Activated CD4-positive, alpha-beta T cell treated with anti-CD3 and anti-CD28 coated beads, Interleukin-2, amount 50 U/mL, for 4 hours (primary cell): ENCODE results near the gene RBPJ.
"Not testable (repeated sequence)": the region's sequence is repeated elsewhere in the genome, so short reads cannot be mapped to it uniquely, and the experiment has no call there.

Source experiments
- DNase-seq, 2 experiments: peaks; one replicate each; pipeline ENCODE4 v3.0.0-alpha.2; 2020

Gene RBPJ

GRCh38 chr4:26377328-26378311, 56.8 kb downstream of the RBPJ start:
- no peak for DNase-seq

DNA sequence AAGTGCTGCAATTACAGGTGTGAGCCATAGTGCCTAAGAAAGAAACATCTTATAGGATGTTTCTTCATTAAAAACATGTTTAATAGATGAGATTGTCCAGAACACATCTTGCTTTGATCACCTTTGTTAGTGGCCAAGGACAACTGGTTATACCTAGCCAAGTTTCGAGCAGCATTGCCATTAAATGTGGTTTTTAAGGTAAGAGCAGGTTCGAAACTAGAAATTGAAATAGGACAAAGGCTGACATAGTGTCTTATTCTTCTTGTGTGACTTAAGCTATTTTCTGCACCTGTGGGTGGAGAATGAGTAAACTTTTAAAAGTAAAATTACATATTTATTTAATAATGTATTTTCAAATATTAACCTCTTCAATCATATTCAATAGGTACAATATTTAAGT, 59.0 kb downstream of the RBPJ start:
- no peak for DNase-seq

DNA sequence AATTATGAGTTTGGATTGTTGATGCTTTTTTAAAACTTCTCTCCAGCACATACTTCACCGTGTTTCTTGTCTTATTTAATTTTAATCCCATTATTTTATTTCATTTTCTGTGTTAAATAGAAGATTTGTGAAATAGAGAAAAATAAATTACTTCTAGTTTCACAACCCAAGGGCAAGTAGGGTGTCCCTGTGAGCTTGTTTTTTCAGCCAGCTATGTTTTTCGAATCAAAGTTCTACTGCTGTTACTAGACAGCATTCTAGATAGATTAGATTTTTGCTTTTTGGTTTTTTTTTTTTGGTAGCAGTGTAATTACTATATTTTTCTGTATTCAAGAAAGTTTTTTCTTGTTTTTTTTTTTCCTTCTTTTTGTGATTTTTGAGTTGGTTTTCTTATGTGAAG, 59.9 kb downstream of the RBPJ start:
- no peak for DNase-seq

GRCh38 chr4:26384380-26385057, 63.7 kb downstream of the RBPJ start:
- no peak for DNase-seq

GRCh38 chr4:26385690-26386089, 64.9 kb downstream of the RBPJ start:
- DNase-seq = no peak

DNA sequence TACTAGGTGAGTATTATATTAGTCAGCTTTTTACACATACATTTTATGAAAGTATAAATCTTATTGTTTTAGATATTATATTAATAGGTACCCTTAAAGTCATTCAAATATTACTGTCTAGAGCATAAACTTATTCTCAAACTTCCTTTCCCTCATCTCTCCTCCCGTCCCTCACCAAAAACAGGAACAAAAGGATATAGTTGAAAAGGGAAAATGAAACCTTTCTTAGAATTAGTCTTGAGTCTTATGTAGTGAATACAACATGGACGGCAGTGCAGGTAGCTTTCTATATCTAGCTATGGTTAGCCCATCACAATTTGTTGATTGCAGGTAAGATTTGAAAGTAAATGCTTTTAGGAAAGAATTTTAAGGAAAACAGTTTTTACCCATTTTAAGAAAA, 65.6 kb downstream of the RBPJ start:
- no peak for DNase-seq

DNA sequence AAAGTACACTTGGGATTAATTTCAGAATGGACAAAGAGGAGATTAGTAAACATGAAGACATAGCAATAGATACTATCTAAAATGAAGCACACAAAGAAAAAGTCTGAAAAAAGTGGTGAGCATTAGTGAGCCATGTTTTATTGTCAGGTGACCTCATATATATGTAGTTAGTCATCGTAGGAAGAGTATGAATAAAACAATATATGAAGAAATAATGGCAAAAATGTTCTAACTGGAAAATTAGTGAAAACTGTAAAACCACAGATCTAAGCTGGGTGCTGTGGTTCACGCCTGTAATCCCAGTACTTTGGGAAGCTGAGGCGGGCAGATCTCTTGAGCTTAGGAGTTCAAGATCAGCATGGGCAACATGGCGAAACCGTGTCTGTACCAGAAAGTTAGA, 67.9 kb downstream of the RBPJ start:
- no peak for DNase-seq

DNA sequence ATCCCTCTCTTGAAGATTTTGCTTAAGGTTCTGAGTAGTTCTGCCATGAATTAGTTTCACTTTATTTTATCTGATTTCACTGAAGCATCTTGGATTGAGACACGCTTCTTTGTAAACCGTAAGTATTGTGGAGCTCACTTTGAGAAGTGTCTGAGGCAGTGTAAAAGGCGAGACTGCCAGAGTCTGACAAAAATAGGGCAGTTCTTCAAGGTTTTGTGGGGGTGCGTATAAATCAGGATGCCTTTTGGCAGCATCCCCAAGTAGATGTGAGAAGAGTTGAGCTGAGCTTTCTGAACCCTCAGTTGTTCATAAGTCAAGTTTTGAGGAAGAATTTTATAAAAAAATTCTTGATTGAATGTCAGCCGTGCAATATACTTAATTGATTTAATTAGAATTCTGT, 76.3 kb downstream of the RBPJ start:
- no peak for DNase-seq

DNA sequence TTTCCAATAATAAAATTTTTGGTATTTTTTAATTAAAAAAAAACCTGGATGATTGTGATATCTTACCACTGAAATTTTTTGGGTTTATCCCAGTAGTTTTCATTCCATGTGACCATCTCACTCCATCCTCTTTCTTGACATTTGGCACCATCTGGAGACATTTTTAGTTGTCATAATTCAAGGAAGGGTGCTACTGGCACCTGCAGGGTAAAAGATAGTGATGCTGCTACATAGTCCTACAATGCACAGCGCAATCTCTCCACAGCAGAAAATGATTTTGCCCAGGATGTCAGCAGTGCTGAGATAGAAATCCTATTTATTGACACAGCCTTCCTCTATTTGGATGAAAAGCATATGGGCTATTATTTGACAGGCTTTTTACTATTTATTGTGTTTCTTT, 79.3 kb downstream of the RBPJ start:
- DNase-seq = no peak

GRCh38 chr4:26402017-26402416, 81.2 kb downstream of the RBPJ start:
- not testable (repeated sequence) for DNase-seq

- DNase-seq = no peak
These were observed 81.6 kb downstream of the RBPJ start for GRCh38 chr4:26402458-26402857.

GRCh38 chr4:26404743-26405206, 84.0 kb downstream of the RBPJ start:
- DNase-seq = no peak

DNA sequence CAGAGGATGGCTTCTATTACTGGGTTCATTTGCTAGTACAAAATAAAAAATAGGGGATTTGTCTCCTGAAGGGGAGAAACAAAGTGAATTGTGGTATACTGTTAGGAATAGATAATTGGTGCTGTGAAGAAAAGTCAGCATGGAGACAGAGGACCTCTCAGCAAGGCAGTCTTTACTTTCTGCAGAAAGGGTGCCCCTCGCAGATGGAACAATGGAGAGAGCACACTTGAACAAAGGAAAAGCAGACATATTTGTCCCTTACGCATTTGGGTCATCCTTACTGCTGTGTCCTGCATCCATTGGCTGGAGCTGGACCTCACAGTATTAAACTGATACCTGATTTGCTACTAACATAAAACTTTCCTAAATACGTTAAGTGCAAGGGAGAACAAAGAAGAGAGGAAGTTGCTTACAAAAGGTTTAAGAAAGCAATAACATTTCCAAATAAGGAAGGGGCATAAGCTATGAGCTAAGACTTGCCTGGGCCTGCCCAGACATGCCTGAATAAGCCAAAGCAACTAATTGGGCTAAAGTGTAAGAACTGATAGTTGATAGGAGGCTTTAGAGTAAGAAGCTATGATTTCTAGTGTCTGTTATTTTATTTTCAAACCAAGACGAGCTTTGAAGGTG, 85.6 kb downstream of the RBPJ start:
- DNase-seq = no peak

- DNase-seq = no peak
These were observed 86.7 kb downstream of the RBPJ start for GRCh38 chr4:26407476-26407875.

DNA sequence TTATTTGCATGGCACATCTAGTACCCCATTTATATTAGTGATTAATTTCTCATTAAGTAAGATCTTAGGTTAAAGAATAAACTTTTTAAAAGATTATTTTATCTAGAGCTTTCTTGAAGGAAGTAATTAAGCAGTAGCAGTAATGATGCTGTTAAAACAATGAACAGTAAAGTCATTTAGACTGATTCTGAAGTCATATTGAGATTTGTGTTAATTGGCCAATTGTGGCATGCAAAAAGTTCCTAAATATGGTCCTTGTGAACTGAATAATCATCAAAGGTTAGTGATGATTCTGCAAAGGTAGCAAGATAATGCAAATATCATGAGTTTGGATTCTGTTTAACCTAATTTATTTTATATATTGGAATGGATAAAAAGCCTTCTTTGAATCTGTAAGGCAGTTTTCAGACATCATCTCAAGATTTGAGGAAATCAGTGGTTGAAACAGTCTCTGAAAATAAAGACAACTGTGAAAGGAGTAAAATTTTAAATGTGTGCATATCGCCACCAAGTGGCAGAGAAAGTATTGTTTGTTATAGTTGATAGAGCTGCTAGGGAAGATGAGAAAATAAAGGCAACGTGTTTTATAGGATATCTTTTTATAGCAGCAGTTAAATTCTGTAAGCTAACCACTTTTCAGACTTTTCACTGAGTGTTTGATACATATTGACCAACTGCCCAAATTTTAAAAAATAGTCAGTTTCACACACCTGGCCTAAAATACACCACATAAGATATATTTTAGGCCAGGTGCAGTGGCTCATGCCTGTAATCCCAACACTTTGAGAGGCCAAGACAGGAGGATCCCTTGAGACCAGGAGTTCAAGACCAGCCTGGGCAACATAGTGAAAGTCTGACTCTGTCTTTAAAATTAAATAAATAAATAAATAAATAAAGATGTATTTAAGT, 89.8 kb downstream of the RBPJ start:
- no peak for DNase-seq

DNA sequence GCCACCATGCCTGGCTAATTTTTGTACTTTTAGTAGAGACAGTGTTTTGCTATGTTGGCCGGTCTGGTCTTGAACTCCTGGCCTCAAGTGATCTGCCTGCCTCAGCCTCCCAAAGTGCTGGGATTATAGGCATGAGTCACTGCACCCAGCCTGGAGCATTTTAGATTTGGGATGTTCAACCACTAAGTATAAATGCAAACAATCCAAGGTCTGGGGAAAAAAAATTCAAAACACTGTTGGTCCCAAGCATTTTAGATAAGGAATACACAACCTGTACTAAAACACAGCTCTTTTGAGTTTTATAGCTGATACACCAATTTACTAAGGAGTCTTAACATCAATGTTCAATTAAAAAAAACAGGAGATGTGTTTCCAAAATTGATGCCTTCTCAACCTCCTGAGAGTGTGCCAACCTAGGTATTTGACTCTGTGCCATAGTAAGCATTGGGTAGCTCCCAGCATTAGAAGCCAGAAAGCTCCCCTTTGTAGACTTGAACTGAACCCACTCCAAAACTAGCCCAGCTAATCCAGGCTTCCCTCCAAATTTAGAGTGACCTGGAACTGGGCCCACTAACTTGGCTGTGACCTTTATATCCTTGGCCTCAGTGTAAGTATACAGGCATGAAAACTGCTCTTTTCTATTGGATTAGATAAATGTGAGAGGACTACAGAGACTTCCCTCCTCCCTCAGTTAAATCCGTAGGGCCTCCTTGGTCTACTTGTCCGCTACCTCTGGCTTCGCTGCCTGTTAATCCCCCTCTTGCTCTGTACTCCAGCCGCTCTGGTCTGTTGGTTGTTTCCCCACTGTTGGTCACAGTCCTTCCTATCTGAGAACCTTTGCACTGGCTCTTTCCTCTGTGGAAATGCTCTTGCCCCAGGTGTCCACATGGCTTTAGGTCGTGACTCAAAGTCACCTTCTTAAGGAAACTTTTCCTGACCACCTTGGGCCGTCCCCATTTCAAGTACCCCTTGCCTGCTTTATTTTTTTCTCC, 91.9 kb downstream of the RBPJ start:
- DNase-seq = no peak

DNA sequence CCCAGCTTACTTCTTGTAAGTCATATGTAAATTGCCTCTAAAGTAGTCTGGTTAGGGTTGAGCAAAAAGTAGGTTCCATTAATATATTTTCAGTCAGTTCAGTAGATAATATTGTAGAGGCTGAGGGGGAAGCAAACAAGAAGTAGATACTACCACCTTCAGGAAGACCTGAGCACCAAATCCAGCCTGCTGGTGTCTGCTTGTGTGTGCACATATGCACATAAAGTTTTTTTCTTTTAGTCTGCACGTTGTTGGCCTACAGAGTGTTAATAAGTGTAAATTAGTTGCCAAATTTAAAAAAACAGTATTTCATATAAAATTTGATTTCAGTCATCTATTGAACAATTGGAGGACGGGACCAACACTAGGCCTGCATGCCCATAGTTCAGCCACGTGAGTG, 92.8 kb downstream of the RBPJ start:
- DNase-seq = no peak

DNA sequence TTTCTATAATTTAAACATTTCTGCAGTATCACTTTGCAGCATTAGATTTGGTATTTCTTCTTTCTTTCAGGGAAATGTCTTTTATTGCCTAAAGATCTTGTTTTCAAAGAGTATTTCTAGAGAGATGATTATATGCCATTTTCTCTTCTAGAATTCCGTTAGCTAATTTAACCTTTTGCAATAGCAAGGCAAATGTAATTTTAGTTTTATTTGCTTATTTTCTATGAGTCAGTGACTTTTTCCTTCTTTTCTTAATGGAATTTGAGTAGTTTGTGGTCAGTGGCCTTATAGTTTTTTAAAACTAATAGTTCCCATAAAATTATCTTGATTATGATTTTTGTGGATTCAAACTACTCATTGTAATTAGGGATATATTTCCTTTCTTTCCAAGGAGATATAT, 97.3 kb downstream of the RBPJ start:
- DNase-seq = no peak

GRCh38 chr4:26418850-26419249, 98.0 kb downstream of the RBPJ start:
- DNase-seq = no peak

- no peak for DNase-seq
These were observed 99.6 kb downstream of the RBPJ start for GRCh38 chr4:26420438-26420837.

GRCh38 chr4:26420913-26421312, 100.1 kb downstream of the RBPJ start:
- no peak for DNase-seq
